GM21737 (cell line): ENCODE measurements around the gene NAT9.
A peak's percentile ranks its signal among the peaks of the same experiment; 100 is the strongest.

Experiments used
- ATAC-seq: cut with Tn5 transposase; IDR thresholded peaks from one replicate; pipeline ENCODE4 v1.9.1; 2021; ENCODE audit warnings: mild to moderate bottlenecking, moderate library complexity; ENCODE audit not compliant: unreplicated experiment

NAT9 gene

DNA sequence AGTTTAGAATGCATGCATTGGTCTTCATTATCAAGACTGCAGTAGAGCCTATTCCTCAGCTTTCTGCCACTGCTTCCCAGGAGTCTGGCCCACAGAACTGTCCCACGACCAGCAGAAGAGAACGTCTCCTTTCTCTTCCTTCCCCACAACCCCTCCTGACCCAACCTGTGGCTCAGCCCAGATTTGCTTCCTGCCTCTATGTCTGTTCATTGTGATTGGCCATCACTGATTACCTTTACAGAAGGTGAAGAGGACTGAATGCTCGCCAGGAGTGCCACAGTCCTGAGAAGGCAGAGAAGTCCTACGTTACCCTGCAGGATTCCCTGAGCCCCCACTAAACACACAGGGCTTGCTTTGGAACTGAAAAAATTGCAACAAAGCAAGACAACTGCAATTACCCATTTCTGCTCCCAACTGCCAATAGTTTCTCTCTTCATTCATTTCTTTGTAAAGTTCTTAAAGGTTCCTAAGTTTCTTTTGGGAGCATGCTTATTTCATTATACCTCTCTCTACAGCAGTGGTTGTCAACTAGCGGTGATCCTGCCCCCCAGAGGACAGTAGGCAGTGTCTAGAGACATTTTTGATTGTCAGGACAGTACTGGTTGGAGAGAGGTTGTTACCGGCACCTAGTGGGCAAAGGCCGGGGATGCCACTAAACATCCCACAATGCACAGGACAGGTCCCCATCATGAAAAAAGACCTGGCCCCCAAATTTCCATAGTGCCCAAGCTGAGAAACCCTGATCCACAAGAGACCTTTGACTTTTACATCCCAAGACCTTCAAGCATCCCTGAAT, 4.5 kb upstream of the NAT9 start:
- ATAC-seq, result no peak

DNA sequence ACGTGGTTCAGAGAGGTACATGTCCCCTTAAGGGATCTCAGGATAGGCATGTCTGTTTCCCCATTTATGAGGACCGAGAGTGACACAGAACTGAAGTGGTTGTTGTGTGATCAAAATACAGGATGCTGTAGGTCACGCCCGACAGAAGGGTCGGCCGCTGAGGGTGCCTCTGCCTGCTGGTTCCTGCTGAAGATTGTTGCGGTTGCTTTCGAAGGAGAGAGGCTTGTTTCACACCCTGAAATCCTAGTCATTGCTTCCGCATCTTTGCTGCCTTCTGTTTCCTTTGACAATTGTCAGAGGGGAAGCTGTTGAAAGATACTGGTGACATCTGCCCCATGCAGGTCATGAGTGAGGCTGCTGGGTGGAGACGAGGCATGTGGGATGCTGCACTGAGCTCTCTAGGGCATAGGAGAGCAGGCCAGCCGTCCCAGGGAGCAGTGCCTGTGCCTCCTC, 3.8 kb upstream of the NAT9 start:
- peak; percentile 55 for ATAC-seq

DNA sequence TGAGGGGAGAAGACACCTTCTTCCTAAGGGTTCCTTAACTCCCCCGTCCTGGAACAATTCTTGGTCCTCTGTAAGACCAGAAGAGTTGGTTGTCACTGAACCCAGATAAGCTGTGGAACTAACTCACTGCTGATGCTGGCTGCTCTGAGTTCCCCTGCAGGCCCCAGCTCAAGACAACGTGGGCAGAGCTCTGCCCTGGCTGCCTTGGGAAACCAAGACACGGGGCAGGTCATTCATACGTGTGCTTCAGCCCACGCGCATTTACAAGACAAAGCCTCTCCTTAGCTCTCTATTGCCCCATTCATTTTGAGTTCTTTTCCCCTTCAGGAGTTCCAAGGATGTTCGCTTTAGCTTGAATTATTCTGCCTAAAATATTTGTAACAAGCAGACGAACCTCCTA, 3.4 kb upstream of the NAT9 start:
- no peak for ATAC-seq

DNA sequence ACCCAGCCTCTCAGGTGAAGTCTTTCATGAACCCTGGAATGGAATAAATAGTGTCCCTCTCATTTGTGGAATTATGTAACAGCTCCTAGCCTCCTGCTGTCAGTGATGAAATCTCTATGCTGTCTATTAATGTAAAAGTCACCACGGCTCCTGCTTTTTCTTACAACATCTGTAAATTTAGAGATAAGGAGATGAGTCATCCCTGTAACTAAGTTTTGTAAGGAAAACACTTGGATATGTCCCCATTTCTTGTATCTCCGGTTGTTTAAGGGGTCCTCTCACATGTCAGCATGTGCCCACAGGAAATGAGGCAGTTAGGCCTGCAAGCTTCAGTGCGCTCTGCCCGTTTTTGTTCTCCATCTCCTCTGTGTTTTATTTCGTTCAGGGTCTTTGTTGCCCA, 2.8 kb upstream of the NAT9 start:
- no peak for ATAC-seq

DNA sequence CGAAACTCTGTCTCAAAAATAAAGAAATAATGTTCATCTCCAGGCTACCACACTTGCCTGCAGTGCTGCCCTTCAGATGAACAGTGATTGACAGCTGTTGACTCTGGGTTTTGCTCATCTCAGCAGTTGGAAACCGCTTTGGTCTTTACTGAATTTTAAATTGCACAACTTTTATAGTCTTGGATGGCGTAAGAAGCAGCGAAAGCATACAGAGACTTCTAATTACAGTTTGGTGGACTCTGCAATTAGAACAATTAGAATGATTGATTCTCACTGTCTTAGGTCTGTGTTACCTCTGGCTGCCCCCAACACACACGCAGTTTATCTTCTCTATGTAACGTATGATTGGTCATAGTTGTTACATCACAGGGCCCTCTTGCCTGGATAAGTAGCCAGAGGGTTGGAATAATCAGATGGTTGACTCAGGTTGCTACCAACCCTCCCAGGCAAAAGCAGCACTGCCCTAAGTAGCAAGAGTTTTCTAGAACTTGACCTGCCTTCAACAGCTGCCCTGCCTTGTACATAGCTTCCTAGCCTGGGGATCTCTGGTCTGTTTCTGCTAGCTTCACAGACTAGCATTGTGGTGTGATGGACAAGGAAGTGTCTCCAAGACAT, 1.9 kb upstream of the NAT9 start:
- no peak for ATAC-seq

DNA sequence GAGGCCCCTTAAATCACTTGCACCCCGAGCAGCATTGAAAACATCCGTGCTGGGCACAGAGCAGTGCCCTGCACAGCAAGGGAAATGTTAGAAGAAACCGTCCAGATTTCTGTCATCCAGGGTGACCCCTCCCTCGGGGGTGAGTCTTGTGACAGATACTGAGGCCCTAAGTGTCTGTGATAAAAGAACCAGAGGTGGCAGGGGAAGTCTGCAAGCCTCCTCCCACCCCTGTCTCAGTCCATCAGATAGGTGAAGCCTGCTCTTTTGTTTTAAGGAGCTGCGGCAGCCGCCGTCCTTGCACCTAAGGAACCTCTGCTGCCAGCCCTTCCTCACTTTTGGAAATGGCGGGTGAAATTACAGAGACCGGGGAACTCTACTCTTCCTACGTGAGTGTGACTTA, 845 bp upstream of the NAT9 start:
- no peak for ATAC-seq

DNA sequence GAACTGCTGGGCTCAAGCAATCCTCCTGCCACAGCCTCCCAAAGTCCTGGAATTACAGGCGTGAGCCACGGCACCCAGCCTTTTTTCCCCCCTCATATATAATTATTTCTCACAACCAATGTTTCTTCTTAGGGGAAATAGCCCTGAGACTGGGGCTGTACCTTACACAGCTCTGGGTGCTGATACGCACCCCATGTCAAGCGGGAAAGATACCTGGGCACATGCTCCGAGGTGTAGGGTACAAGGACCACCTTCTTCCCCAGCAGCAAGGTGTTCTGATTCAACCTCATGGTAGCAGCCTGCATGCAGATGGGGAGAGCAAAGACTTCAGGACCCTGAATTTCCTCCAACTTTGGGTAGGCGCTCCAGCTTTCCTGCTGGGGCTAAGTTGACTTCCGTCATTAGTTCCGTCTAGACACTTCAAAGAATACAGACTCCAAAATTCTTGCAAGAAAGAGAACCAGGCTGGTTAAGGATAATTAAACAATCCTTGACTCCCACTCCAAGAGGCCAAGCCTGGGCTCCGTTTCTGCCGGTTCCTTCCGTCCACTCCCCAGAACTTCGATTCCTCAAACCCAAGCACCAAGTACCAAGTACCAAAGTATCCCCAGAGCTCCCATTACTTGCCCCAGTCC, 619 bp downstream of the NAT9 start:
- ATAC-seq, result no peak

DNA sequence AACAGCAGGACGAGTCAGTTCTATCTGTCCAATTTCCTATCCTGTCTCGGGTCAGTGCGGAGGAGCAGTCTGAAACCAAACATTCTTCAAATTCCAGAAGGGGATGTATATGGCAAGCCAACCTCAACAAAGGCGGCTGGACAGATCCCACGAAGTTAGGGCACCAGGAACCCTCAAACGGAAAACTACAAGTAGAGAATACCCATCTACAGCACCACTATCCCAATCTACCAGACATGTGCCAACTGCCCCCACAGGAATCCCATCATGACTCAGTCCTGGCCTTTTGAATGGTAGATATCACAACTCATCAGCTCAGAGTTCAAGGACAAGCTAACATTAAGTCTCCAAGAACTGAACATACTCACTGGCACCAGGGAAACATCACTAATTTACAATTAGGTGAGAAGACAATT, 2.3 kb downstream of the NAT9 start:
- no peak for ATAC-seq

DNA sequence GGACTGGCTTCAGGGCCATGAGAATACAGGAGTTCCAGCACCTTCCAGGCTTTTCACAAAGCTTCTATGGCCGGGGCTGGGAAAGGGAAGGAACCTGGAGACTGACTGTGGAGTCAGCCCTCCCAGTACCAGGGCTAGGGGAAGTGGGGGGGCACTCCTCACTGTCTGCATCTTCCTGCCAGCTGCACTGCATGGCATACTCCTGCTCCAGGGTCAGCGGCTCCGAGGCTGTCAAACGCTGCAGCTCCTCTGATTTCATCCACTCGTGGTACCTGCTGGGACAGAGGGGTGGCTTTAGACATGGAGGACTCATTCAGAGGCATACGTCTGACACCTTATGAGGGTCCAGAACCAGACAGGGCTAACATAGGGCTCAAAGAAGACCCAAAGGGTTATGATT, 2.7 kb downstream of the NAT9 start:
- no peak for ATAC-seq

DNA sequence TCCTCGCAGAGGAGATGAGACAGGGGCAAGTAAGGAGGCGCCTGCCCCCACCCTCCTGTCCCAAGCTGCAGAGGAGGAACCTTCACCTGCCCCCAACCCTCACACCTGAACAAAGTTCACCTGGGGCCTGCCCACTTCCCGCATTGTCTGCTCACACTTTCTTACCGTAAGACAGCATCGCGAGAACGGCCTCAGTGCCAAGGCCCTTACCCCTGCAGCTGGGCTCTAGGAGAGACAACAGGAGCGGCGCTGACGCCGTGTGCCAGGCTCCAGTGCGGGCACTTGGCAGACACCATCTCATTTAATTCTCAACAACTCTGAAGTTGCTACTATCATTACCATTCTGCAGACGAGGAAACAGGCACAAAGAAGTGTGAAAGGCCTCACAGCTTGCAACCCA, 4.1 kb downstream of the NAT9 start:
- no peak for ATAC-seq

DNA sequence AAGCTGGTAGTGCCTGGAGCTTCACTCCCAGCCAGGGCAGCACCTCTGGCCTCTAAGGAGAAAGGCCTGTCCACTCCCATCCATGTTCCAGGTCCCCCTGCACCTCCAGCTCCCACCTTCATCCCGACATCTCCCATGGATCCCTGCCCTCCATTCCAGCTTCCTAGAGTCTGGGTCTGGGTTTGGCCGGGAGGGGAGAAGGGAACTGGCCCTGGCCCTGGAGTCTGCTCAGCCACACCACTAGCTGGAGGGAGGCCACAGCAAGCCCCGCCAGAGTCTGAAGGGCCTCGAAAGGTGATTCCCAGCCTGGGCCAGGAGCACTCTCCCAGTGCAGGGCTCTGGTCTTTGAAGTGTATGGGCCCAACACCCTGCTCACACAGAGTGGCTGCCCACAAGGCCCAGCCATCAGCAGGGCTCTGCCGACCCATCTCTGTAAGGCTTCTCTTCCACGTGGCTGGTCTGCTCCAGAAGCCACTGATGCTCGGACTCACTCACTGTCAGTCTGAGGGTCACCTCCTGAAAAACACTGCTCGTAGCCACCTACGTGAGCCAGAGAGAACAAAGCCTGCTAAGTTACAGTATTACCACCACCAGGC, 4.7 kb downstream of the NAT9 start:
- no peak for ATAC-seq

DNA sequence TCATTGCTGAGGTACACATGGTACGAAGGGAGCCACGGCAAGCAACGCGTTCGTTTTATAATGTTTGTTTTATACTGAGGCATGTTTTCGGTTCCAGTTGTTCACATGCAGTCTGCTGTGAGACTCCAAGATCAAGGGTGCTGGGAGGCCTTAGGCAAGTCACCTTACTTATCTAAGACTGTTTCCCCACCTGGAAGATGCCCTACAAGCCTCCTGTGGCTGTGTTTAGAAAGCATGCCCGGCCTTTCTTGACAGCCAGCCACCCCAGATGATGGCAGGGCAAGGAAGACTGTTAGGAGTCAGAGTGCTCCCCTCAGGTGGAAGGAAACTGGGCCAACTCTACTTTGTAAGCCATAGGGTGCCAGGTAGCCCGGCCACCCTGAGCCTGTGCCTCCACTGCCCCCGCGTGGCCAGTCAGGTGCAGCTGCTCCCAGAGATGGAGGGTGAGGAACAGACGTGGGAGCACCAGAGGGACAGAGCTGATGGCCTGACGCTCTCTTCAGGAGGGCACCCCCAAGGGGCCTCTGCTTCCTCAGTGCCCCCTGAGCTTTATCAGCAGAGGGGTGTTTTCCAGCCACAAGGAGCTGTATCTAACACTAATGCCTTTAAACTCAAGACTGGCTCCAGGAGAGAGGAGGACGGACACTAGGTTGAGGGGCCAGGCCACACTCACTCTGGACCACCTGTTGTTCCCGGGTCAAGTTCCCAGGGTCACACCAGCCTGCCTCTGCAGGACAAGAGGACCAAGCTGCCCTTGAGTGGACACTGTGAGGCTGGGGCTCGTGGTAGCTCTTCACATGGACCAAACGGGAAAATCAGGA, 5.4 kb downstream of the NAT9 start:
- ATAC-seq, result no peak

DNA sequence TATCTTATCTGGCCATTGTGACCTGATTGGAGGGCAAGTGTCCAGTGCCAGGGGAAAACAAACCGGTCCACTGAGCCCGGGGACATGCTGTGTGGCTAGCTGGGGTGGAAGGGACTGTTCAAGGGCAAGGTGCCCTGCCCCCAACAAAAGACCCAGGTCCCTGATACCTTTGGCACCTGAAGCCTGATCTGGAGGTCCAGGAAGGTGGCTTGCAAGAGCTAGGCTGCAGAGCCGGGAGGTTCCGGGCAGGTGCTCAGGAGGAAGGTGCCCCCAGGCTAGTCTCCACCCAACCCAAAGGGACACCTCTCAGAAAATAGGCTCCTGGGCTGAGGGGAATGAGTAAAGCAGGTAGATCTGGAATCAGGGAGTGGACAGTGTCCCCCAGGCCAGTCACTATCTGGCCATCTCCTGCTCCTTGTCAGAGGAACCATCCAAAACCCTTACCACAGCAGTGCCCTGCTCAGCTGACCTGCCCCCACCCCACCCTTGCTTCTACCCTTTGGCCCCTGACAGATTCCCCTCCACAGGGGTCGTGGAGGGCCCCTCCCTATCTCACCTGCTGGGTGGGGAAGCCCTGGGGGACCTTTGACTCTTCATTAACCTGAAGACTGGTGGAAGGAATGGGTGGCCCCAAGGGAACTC, 6.2 kb downstream of the NAT9 start:
- no peak for ATAC-seq

DNA sequence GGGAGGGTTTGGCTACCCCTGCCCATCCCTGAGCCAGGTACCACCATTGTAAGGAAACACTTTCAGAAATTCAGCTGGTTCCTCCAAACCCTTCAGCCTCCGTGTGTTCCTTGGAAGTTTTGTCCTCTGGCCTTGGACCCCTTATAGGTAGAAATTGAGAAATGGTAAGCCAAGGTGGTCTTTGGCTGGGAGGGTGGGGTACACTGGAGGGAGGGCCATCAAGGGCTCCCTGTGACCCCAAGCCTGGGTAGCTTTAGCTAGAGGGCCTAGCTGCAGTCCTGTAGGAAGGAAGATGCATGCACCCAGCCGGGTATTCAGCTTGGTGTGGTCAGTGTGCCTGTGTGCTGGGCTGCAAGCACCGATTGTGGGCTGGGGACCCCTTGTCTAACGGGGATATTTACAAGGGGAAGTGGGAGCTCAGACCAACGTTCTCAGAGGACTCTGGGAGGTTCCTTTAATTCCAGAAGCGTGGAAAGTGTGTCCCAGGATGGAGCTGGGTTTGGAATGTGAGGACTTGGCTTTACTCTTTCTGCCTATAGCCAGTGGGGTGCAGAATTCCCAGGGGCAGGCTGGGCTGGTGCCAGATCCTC, 6.8 kb downstream of the NAT9 start:
- no peak for ATAC-seq

DNA sequence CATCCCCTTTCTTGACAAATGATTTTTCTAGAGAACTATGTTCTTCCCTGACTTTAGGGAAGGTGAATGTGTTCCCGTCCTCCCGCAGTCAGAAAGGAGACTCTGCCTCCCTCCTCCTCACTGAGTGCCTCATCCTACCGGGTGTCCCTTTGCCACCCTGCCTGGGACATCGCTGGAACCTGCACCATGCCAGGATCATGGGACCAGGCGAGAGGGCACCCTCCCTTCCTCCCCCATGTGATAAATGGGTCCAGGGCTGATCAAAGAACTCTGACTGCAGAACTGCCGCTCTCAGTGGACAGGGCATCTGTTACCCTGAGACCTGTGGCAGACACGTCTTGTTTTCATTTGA, 7.4 kb downstream of the NAT9 start:
- no peak for ATAC-seq

DNA sequence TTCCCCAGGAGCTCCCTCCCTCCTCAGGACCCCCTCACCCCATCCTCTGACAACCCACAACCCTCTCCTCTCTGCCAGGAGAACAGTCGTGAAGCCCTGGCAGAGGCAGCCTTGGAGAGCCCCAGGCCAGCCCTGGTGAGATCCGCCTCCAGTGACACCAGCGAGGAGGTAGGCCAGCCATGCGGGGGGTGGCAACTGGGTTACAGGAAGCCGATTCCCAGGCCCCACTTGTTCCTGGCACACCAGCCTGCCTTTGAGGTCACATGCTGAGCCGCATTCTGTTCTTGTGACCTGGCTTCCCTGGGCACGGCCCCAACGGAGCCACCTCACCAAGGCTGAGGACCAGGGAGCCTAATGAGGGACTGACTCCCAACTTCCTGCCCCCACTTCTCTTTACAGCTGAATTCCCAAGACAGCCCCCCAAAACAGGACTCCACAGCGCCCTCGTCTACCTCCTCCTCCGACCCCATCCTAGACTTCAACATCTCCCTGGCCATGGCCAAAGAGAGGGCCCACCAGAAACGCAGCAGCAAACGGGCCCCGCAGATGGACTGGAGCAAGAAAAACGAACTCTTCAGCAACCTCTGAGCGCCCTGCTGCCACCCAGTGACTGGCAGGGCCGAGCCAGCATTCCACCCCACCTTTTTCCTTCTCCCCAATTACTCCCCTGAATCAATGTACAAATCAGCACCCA, 7.9 kb downstream of the NAT9 start:
- ATAC-seq, result no peak

DNA sequence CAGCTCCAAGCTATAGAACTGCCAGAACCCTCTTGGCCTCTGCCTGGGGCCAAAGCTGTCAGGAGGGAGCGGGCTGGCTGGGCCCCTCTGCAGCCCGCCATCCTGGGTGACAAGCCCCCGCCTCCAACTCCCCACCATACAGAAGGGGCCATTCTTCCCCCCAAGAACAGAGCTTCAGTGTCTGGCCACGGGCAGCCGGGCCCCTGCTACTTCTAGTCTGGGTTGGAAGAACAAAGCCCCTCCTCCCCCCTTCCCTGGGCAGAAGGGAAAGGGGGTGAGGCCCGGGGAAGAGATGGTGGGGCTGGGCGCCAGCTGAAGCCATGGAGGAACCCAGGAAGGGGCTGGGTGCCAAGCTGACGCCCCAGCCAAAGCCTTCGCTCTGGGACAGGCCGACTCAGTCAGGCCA, 9.0 kb downstream of the NAT9 start:
- ATAC-seq, result no peak

DNA sequence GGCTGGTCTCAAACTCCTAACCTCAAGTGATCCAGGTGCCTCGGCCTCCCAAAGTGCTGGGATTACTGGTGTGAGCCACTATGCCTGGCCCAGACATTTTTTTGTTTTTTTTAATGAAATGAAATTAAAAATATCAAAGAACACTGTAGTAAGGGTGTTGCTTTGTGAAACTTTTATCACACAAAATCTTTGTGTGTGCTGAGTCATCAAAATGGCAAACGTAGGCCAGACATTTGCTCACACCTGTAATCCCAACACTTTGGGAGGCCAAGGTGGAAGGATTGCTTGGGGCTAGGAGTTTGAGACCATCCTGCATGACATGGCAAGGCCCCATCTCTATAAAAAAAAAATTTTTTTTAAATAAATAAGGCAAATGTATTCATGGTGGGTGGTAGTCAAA, 9.7 kb downstream of the NAT9 start:
- ATAC-seq, result no peak

DNA sequence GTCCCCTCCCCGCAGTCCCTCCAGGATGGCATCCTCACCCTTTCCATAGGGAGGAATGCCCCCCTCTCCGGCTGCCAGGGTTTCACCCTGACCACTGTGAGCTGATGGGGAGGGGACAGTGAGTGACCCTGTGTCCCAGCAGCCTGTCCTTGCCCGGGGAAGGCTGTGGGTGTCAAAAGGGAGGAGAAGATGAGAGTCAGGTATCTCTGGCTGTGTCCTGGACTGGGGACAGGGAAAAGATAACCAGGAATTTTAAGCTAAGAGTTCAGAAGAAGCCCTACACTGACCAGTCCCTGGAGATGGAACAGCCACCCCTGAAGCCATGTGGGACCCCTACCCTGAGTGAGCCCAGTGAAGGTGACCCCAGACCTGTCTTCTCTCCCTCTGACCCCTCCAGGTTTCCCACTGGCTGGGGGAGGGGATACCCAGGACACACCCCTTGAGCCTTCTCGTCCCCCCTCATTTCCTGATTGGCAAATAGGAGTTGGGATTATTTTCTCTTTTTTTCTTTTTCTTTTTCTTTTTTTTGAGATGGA, 11.3 kb downstream of the NAT9 start:
- no peak for ATAC-seq
